ENCODE measurements around the gene BUB1.

DNA sequence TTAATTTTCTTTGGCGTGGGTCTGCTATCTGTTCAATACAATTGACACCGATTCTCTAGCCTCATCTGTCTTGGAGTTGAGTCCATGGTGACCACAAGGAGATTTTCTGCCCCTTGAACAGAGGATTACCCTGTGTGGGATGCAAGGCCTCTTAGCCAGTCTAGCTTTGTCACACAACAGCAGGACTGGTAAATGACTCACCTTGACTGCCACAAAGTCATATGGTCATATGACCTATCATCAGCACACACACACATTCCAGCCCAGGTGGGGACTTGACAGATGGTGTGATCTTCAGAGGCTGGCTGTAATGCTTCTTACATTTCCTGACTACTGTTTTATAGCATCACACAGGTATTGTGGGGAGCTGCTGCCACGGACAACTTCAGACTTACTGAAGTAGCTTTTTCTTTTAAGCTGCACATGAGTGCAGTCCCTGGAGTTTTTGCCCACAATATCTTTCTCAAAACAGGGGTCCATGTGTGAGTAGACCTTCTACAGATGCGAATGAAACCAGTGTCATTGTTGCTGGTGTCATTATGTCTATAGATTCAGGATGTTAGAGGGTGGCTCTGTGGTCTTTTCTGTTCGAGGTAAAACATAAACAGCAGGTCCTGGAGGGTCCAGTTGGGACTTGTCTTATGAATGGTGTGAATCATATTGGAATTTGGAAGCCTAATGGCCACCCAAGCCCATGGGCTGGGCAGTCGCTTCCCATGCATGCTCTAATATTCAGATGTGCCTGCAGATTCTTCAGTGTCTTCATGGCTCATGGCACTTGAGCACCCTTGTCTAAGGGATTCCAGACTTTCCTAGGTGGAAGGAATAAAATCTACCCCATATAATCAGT lies 35.9 kb upstream of the BUB1 start:
- TF ChIP-seq CTCF (IDR thresholded peaks at IDR 0.05; ENCODE audit: poor library complexity, severe bottlenecking), result no peak
- TF ChIP-seq POLR2AphosphoS5 (IDR thresholded peaks at IDR 0.05), result no peak
- TF ChIP-seq EZH2 (IDR thresholded peaks at IDR 0.05; ENCODE audit: borderline replicate concordance, insufficient read depth, low read length, poor library complexity, severe bottlenecking), result no peak
- no peak for TF ChIP-seq REST (IDR thresholded peaks at IDR 0.05; ENCODE audit: borderline replicate concordance)
- no peak for TF ChIP-seq RAD21 (conservative IDR thresholded peaks at IDR 0.05)
- no peak for TF ChIP-seq MXI1 (conservative IDR thresholded peaks at IDR 0.05; ENCODE audit: poor library complexity, severe bottlenecking)
